Endothelial cell of umbilical vein (primary cell): ENCODE results near the gene BAG1. TPM values are rescaled to one million over a fixed set of nuclear protein-coding genes. Genes with fewer than 3 reads are reported as not detected.

ENCODE experiments used
- BruUV-seq: library from RNA; stranded (reverse); fragments of 400-500 nt; replicated peaks from 2 replicates; lab custom pipeline; 2021; lab: Mats Ljungman, UMichigan
- CTCF ChIA-PET: fragments of 300-600, 350-600 bp; sonication (Branson Sonifier 250); formaldehyde crosslinking; loops from one replicate; lab custom pipeline; 2021; ENCODE audit warnings: antibody characterized with exemption, inconsistent platforms; lab: Charles Lee
- POLR2A ChIA-PET: fragments of 300-600, 350-600 bp; sonication (Branson Sonifier 250); formaldehyde crosslinking; loops from one replicate; lab custom pipeline; 2021; ENCODE audit warnings: antibody characterized with exemption, inconsistent platforms; lab: Charles Lee
- DNase-seq: peaks from one replicate; pipeline ENCODE4 v3.0.0-alpha.2; 2011; ENCODE audit warnings: low read depth, low spot score
- FAIRE-seq: peaks from 2 replicates; lab custom pipeline; 2011; peaks lifted over from hg19 to GRCh38; lab: Jason Lieb, UNC
- H2AFZ ChIP-seq: 2 replicates; pipeline ENCODE4 v1.6.0; 2012; ENCODE audit warnings: low read depth, low read length, control low read depth, inconsistent platforms
- H3K27ac ChIP-seq: 2 replicates; pipeline ENCODE4 v1.5.1; 2011; ENCODE audit warnings: low read depth, mild to moderate bottlenecking, control low read depth, low read length, moderate library complexity; ENCODE audit not compliant: insufficient read depth
- H3K27me3 ChIP-seq, 2 experiments: 2 replicates each; pipeline versions ENCODE4 v1.6.0 to v1.6.1; 2011; ENCODE audit warnings: low read length in 2 of 2, mixed read lengths in 1 of 2; ENCODE audit not compliant: control insufficient read depth in 2 of 2, insufficient read depth in 2 of 2
- H3K36me3 ChIP-seq, 2 experiments: 2 replicates in 1 of 2; 3 replicates in 1 of 2; pipeline ENCODE4 v1.5.1; 2011; ENCODE audit warnings: low read length in 2 of 2, mild to moderate bottlenecking in 1 of 2, moderate library complexity in 1 of 2; ENCODE audit not compliant: control insufficient read depth in 2 of 2, insufficient read depth in 2 of 2; ENCODE audit errors: extremely low read depth in 1 of 2
- H3K4me1 ChIP-seq: 3 replicates; pipeline ENCODE4 v1.5.1; 2011; ENCODE audit warnings: mild to moderate bottlenecking, low read length; ENCODE audit not compliant: control insufficient read depth, insufficient read depth; ENCODE audit errors: extremely low read depth
- H3K4me2 ChIP-seq: 2 replicates; pipeline ENCODE4 v1.6.1; 2011; ENCODE audit warnings: low read length, control low read depth, mixed read lengths; ENCODE audit not compliant: insufficient read depth
- H3K4me3 ChIP-seq, 3 experiments: fragments of 200-600 bp in 1 of 3; sonication (generic), shearing (Covaris generic) in 1 of 3; replicated peaks in 1 of 3; 2 replicates each; pipeline ENCODE4 v1.5.1; 2011 to 2016; ENCODE audit warnings: control low read depth in 3 of 3, low read length in 3 of 3, mild to moderate bottlenecking in 2 of 3, inconsistent platforms in 1 of 3, low read depth in 1 of 3, moderate library complexity in 1 of 3; ENCODE audit not compliant: insufficient read depth in 1 of 3
- H3K79me2 ChIP-seq: 2 replicates; pipeline ENCODE4 v1.6.0; 2012; ENCODE audit warnings: low read length, inconsistent platforms; ENCODE audit not compliant: control insufficient read depth, insufficient read depth
- H3K9ac ChIP-seq: replicated peaks from 2 replicates; pipeline ENCODE3; 2011; ENCODE audit warnings: low read length, control low read depth; ENCODE audit not compliant: insufficient read depth; ENCODE audit errors: extremely low read depth
- H3K9me1 ChIP-seq: replicated peaks from 3 replicates; pipeline ENCODE4 v1.6.0; 2011; ENCODE audit warnings: mild to moderate bottlenecking, low read length; ENCODE audit not compliant: control insufficient read depth, insufficient read depth; ENCODE audit errors: extremely low read depth
- H3K9me3 ChIP-seq: replicated peaks from 2 replicates; pipeline ENCODE4 v1.5.1; 2012; ENCODE audit warnings: low read length, inconsistent platforms; ENCODE audit not compliant: control insufficient read depth, insufficient read depth
- H4K20me1 ChIP-seq: replicated peaks from 2 replicates; pipeline ENCODE3; 2011; ENCODE audit warnings: mild to moderate bottlenecking, low read length; ENCODE audit not compliant: control insufficient read depth, insufficient read depth; ENCODE audit errors: extremely low read depth
- CTCF ChIP-seq, 2 donors: IDR thresholded peaks; 1 replicate in 1 of 2; 2 replicates in 1 of 2; pipeline ENCODE4 v1.5.1; 2011; ENCODE audit warnings: low read length in 2 of 2, mild to moderate bottlenecking in 2 of 2, moderate library complexity in 2 of 2, control low read depth in 1 of 2, inconsistent platforms in 1 of 2, low read depth in 1 of 2; ENCODE audit not compliant: insufficient read depth in 1 of 2; ENCODE audit errors: extremely low read depth in 1 of 2
- EZH2 ChIP-seq: IDR thresholded peaks from 2 replicates; pipeline ENCODE4 v1.6.1; 2012; ENCODE audit warnings: borderline replicate concordance, low read depth, mild to moderate bottlenecking, moderate library complexity, low read length, inconsistent platforms; ENCODE audit not compliant: severe bottlenecking
- FOS ChIP-seq: IDR thresholded peaks from 2 replicates; pipeline ENCODE4 v1.6.1; 2011; ENCODE audit warnings: mild to moderate bottlenecking, low read length, moderate library complexity, borderline replicate concordance; ENCODE audit not compliant: insufficient read depth
- GATA2 ChIP-seq: IDR thresholded peaks from 2 replicates; pipeline ENCODE4 v1.7.0; 2011; ENCODE audit warnings: low read depth, mild to moderate bottlenecking, moderate library complexity, mixed read lengths, low read length; ENCODE audit not compliant: insufficient read length, insufficient read depth
- JUN ChIP-seq: IDR thresholded peaks from 2 replicates; pipeline ENCODE4 v1.6.1; 2011; ENCODE audit warnings: borderline replicate concordance, low read depth; ENCODE audit not compliant: insufficient read length, insufficient read depth
- MAX ChIP-seq: IDR thresholded peaks from 2 replicates; pipeline ENCODE4 v1.6.1; 2011; ENCODE audit not compliant: insufficient read depth, insufficient read length
- MYC ChIP-seq: IDR thresholded peaks from one replicate; pipeline ENCODE4 v1.6.1; 2011; ENCODE audit warnings: mild to moderate bottlenecking, low read depth, low read length
- POLR2A ChIP-seq: IDR thresholded peaks from 2 replicates; pipeline ENCODE4 v1.6.1; 2012; ENCODE audit warnings: low read depth, mild to moderate bottlenecking, control low read depth, low read length
- POLR2AphosphoS5 ChIP-seq: IDR thresholded peaks from 2 replicates; pipeline ENCODE4 v1.6.1; 2012; ENCODE audit warnings: low read depth, mild to moderate bottlenecking, control low read depth, low read length, moderate library complexity; ENCODE audit not compliant: insufficient read depth
- dilution Hi-C: fragments of 300-500 bp; cut with MboI; formaldehyde crosslinking; loops from one replicate; pipeline ENCODE4 v1.15.0; 2019; ENCODE audit warnings: low sequenced_read_pairs; ENCODE audit not compliant: extremely low pct_ligation_motif_present
- intact Hi-C: fragments of 100-400 bp; cut with micrococcal nuclease; formaldehyde crosslinking; loops from one replicate; pipeline ENCODE4 v1.10.0; 2022
- polyA plus RNA-seq, 4 experiments: library from polyadenylated mRNA; depleted of rRNA in 3 of 4; stranded (reverse) in 3 of 4; unstranded in 1 of 4; fragments of >200 nt; gene quantifications; 2 replicates each; pipeline versions ENCODE4 v1.2.1 to v1.2.3, GENCODE V29; 2011 to 2012; ENCODE audit warnings: missing spikeins in 1 of 4
- total RNA-seq: library from RNA; stranded (reverse); gene quantifications from 2 replicates; pipeline ENCODE4 v1.2.3, GENCODE V29; 2021

BAG1 gene
- total and polyA plus RNA-seq, 2 donors (not counting 3 experiments of a cell fraction or from before 2014, with no cell fraction given): 44.6 to 87.4 TPM

GRCh38 chr9:33288828-33289483 lies 24.4 kb upstream of the BAG1 start:
- H3K4me2 ChIP-seq: no peak overlapping the region

More at GRCh38 chr9:33288828-33289483, 24.4 kb upstream of the BAG1 start:
- no peak overlapping the region for H2AFZ ChIP-seq
- peaks cover 13% of the 10 kb centered on the region for H3K4me1 ChIP-seq
- H3K36me3 ChIP-seq: no peaks in the 10 kb centered on the region
- H3K27ac ChIP-seq: no peak overlapping the region
- BruUV-seq: no TSS peak
- FAIRE-seq (no peak), DNase-seq (no peak)
- dilution Hi-C loops (no loop called here), intact Hi-C loops (loop anchor here (5.0 kb wide), 3 partner anchors 63 to 433 kb away; partner anchors contain the start of gene AQP7)
- POLR2A ChIA-PET: no interaction called here
- TF ChIP-seq MAX: no peak
- no peak for TF ChIP-seq POLR2AphosphoS5
- TF ChIP-seq JUN: no peak
- no peak for TF ChIP-seq MYC
- no peak for TF ChIP-seq EZH2
- no peak for TF ChIP-seq GATA2
- TF ChIP-seq FOS: no peak
- no peak for TF ChIP-seq CTCF (IDR thresholded peaks at IDR 0.05; ENCODE audit: extremely low read depth in 1 of 2, insufficient read depth in 1 of 2, low read depth in 1 of 2, low read length in 2 of 2)
- TF ChIP-seq POLR2A: no peak
- no peaks in the 10 kb centered on the region for H3K9me3 ChIP-seq
- H3K4me3 ChIP-seq: no peak overlapping the region
- no peaks in the 10 kb centered on the region for H3K9me1 ChIP-seq
- no peak overlapping the region for H3K9ac ChIP-seq
- peaks cover 28% of the 10 kb centered on the region for H3K79me2 ChIP-seq
- no peaks in the 10 kb centered on the region for H3K27me3 ChIP-seq
- CTCF ChIA-PET: interaction anchor here (1.8 to 2.8 kb wide), 2 partner anchors 126 to 164 kb away, joined by 16 to 31 read pairs; no protein-coding TSS in a partner anchor
- H4K20me1 ChIP-seq: no peaks in the 10 kb centered on the region
